ENCODE measurements around the gene HNF1B.

Gene HNF1B

DNA sequence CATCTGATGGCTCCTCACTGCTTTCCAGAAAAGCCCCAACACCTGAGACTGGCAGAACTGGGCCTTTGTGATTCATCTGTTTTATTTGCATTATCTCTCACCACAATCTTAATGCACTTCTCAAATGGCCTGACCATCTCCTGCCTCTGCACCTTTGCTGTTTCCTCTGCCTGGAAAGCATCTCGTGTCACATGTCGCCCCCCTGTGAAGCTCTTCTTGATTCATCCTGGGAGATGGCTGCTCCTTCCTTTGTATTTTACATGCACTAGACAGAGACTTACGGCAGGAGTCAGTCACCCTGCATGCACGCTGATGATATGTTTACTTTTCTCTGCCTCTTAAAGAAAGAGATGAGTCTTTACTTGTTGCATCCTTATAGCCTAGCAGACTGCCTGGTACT is 30.0 kb downstream of the HNF1B start:
- TF ChIP-seq, protein P1, sequence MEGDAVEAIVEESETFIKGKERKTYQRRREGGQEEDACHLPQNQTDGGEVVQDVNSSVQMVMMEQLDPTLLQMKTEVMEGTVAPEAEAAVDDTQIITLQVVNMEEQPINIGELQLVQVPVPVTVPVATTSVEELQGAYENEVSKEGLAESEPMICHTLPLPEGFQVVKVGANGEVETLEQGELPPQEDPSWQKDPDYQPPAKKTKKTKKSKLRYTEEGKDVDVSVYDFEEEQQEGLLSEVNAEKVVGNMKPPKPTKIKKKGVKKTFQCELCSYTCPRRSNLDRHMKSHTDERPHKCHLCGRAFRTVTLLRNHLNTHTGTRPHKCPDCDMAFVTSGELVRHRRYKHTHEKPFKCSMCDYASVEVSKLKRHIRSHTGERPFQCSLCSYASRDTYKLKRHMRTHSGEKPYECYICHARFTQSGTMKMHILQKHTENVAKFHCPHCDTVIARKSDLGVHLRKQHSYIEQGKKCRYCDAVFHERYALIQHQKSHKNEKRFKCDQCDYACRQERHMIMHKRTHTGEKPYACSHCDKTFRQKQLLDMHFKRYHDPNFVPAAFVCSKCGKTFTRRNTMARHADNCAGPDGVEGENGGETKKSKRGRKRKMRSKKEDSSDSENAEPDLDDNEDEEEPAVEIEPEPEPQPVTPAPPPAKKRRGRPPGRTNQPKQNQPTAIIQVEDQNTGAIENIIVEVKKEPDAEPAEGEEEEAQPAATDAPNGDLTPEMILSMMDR (IDR thresholded peaks at IDR 0.05; ENCODE audit: low read depth, low read length, missing control alignments): no peak
- no peak for DNase-seq (ENCODE audit: low read depth)
- H3K4me3 ChIP-seq (ENCODE audit: low read depth, low read length): no peak overlapping the region

DNA sequence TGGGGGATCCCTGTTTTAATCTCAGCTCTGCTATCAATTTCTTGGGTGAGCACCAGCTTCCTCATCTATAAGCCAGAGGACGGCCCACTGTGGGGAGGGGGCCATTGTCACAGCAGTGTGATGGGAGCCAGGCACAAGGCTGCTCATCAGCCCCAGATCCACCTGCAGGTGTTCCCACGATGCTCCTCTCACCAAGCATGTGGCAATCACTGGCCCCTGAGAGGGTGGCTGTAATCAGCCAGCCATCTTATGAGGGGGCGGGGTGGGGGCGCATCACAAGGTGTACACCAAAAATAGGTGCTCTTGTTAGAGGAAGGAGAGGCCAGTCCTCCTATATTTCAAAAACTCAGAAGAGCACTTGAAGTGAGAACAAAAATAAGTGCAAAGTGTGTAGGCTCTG is 31.2 kb downstream of the HNF1B start:
- TF ChIP-seq, protein P1 (IDR thresholded peaks at IDR 0.05; ENCODE audit: low read depth, low read length, missing control alignments): no peak
- no peak overlapping the region for H3K4me3 ChIP-seq (ENCODE audit: low read depth, low read length)
- DNase-seq (ENCODE audit: low read depth): no peak

DNA sequence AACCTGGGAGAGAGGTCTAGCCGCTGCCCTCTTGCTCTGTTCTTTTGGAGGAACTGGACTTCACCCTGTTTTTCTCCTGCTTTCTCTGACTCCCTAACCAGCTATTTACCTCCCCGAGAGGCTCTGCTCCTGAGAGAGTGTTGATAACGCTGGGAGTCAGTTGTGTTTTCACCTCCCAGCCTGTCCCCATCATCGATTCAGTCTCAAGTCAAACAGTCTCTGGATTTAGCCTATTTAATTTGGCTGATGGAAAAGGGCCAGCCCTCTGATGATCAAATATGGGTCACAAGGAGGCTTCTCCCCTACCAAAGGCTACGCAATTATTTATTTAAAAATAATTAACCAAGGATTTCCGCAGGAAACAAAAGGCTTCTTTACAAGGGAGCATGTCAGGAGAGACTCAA is 31.8 kb downstream of the HNF1B start:
- TF ChIP-seq, protein P1 (IDR thresholded peaks at IDR 0.05; ENCODE audit: low read depth, low read length, missing control alignments): no peak
- no peak for DNase-seq (ENCODE audit: low read depth)
- H3K4me3 ChIP-seq (ENCODE audit: low read depth, low read length): no peak overlapping the region

DNA sequence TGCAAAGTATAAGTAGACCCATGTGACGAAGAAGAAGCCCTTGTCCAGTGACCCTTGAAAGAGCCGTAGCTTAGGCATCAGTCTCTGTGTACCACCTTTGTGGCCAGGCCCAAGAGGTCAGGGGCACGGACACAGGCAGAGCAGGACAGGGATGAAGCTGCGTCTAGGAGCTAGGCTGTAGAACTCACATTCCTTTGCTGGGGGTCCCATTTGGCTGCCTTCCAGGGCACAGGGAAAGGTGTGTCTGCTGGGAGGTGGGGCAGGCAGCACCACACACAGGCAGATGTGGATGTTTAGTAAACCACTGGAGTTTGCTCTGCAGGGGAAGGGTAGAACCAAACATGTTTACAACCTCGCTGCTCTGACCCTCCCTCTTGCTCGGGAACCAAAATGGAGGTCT is 33.7 kb downstream of the HNF1B start:
- no peak overlapping the region for H3K4me3 ChIP-seq (ENCODE audit: low read depth, low read length)
- DNase-seq (ENCODE audit: low read depth): no peak
- TF ChIP-seq, protein P1 (IDR thresholded peaks at IDR 0.05; ENCODE audit: low read depth, low read length, missing control alignments): no peak

DNA sequence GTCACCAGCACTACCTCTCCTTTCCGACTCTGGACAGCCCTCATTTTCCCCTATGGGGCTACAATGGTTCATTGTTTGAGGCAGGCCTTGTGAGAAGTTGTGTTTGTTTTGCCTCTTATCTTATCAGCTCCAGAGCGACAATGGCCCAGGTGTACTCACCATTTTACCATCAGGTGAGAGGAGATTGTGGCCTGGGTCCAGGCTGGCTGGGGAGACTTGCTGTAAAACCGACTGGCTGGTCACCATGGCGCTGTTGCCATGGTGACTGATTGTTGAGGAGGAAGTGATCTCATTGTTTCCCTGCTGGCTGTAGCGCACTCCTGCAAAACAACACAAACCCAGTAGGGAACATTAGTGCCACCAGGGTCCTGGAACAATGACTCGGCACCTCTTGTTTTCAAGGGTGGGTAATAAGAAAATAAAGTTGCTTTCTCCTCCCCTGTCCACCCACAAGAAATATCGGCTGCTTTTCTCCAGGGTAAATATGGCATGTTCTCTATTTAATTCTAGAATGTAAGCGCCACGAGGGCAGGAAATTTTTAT is 34.4 kb downstream of the HNF1B start:
- TF ChIP-seq, protein P1 (IDR thresholded peaks at IDR 0.05; ENCODE audit: low read depth, low read length, missing control alignments): no peak
- no peak overlapping the region for H3K4me3 ChIP-seq (ENCODE audit: low read depth, low read length)
- DNase-seq (ENCODE audit: low read depth): no peak

DNA sequence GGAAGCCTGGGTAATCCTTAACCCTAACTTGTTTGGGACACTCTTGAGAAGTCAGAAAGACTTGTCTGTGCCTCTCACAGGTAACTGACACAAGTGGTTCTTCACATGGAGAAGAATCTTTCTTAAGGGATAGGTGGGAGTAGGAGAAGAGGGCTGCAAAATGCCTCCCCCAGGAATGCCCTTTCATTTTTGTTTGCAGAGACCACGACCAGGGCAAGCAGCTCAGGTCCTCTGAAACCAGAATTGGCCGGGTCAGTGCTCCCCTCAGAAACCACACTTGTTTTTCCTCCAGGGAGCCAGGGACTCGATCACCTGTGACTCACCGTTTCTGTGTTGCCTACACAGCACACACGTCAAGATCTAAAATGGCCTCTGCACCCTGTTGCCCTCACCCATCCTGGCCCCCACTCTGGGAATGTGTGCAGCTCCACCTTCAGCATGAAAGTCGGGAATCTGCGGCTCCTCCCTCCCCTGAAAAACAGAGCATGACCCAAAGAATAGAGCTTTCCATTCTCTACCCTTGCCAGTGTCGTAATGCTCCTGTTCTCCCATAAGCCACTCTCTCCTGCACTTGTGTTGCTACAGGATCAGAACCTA is 36.1 kb downstream of the HNF1B start:
- TF ChIP-seq, protein P1 (IDR thresholded peaks at IDR 0.05; ENCODE audit: low read depth, low read length, missing control alignments): no peak
- DNase-seq (ENCODE audit: low read depth): no peak
- H3K4me3 ChIP-seq (ENCODE audit: low read depth, low read length): no peak overlapping the region

DNA sequence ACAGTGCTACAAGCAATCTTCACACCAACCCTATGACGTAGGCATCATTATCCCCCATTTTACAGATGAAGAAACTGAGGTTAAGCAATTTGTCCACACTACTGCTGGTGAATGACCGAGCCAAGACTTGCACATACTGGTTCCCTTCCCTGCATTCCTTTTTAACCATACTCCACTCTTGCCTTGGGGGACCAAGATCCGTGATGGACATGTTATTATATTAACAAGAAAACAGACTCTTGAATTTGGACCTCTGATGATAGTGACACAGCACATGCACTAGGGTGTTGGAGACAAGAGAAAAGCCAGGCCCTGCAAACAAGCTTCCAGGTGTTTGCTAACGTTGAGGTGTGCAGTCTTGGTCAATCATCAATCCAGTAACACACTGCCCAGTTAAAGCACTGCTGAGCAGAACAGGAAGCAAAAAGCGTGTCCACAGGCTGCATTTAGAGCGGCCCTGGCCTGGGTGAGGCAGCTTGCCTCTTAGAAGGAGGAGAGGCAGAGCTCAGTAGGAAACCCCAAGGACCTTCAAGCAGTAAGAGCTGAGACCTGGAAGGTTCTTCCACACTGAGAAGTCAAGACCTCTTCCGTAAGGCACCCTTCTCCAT is 36.7 kb downstream of the HNF1B start:
- no peak for DNase-seq (ENCODE audit: low read depth)
- H3K4me3 ChIP-seq (ENCODE audit: low read depth, low read length): no peak overlapping the region
- TF ChIP-seq, protein P1 (IDR thresholded peaks at IDR 0.05; ENCODE audit: low read depth, low read length, missing control alignments): no peak

Measured in GM12864 (cell line).